Vagina (tissue), 2 donors: ENCODE data around the gene ENTREP1.

Source experiments
- POLR2A ChIP-seq, 2 donors: fragments of 450-650 bp; IDR thresholded peaks; one replicate each; pipeline ENCODE4 v1.6.1; 2017; ENCODE audit warnings: antibody characterized with exemption in 2 of 2, mild to moderate bottlenecking in 2 of 2, moderate library complexity in 2 of 2
- POLR2AphosphoS5 ChIP-seq, 2 donors: sonication (generic); formaldehyde crosslinking; IDR thresholded peaks; one replicate each; pipeline ENCODE4 v1.9.0; 2017; ENCODE audit warnings: antibody characterized with exemption in 2 of 2, mild to moderate bottlenecking in 2 of 2, low read depth in 1 of 2; ENCODE audit not compliant: insufficient read depth in 1 of 2
- TF ChIP-seq, protein P1 (sequence below), 3 experiments: fragments of 450-650 bp in 2 of 3; fragments of 200-600 bp in 1 of 3; sonication (generic) in 1 of 3; IDR thresholded peaks; one replicate each; pipeline ENCODE4 v1.5.1; 2017 to 2019; ENCODE audit warnings: antibody characterized with exemption in 3 of 3, mild to moderate bottlenecking in 2 of 3, moderate library complexity in 2 of 3

DNA sequence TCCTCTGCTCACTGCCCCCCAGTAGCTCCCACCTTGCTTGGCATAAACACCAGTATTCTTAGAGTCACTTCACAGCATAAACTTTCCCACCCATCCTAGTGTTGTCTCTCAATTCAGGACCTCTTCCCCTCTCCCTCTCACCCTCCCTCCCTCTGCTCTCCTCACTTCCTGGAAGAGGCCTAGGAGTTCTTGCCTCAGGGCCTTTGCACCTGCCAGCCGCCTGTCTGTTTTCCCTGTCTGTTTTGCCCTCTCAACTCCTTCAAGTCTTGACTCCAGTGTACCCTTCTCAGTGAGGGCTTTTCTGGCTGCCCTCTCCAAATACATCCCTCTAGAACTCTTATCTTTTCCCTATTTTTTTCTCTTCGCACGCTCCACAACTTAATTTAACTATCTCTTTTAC is 86.2 kb downstream of the ENTREP1 start:
- TF ChIP-seq, protein P1, sequence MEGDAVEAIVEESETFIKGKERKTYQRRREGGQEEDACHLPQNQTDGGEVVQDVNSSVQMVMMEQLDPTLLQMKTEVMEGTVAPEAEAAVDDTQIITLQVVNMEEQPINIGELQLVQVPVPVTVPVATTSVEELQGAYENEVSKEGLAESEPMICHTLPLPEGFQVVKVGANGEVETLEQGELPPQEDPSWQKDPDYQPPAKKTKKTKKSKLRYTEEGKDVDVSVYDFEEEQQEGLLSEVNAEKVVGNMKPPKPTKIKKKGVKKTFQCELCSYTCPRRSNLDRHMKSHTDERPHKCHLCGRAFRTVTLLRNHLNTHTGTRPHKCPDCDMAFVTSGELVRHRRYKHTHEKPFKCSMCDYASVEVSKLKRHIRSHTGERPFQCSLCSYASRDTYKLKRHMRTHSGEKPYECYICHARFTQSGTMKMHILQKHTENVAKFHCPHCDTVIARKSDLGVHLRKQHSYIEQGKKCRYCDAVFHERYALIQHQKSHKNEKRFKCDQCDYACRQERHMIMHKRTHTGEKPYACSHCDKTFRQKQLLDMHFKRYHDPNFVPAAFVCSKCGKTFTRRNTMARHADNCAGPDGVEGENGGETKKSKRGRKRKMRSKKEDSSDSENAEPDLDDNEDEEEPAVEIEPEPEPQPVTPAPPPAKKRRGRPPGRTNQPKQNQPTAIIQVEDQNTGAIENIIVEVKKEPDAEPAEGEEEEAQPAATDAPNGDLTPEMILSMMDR (IDR thresholded peaks at IDR 0.05) = no peak
- TF ChIP-seq POLR2AphosphoS5 (IDR thresholded peaks at IDR 0.05; ENCODE audit: insufficient read depth in 1 of 2, low read depth in 1 of 2) (no peak), POLR2A (IDR thresholded peaks at IDR 0.05) (no peak)
